HG03575 (cell line): Measurements from ENCODE around the gene DCPS.
"Not testable (repeated sequence)": the region's sequence is repeated elsewhere in the genome, so short reads cannot be mapped to it uniquely, and the experiment has no call there.

ENCODE experiments used
- ATAC-seq: cut with Tn5 transposase; IDR thresholded peaks from one replicate; pipeline ENCODE4 v1.9.1; 2021; ENCODE audit not compliant: unreplicated experiment, insufficient number of reproducible peaks, low FRiP score; ENCODE audit errors: extremely low read depth

DCPS gene

DNA sequence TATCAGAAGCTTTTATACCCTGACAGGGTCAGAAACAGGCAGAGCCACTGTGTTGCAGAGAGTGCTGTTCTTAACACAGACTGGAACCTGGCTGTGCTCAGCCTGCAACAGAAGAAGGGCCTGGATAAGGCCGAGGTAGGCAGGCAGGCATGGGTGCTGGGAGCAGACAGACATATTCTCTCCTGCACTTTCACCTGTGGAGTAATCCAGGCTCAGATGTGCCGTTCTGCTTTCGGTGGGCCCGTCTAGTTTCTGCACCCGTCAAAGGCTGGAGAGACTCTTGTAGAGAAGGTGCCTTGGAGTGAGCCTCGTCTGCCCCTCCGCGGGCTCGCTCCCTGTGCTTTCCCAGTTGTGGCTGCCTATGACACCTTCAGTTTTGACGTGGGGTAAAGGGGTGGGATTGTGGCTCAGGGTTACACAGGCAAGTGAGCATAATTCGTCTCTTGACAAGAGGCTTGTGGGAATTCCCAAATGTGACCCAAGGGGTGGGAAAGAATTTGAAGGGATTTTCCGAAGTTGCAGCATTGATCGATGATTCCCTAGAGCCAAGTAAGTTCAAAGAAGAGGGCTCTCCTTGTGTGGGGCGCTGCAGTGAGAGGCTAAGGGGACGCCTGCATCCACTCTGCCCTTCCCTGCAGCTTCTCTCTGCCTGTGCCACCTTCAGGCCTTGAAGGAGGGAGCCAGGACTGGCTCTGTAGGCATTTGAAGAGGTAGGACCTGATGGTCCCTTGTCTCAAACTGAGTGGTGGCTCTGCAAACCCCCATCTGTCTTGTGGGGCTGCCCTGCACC is 35.4 kb downstream of the DCPS start:
- no peak for ATAC-seq

DNA sequence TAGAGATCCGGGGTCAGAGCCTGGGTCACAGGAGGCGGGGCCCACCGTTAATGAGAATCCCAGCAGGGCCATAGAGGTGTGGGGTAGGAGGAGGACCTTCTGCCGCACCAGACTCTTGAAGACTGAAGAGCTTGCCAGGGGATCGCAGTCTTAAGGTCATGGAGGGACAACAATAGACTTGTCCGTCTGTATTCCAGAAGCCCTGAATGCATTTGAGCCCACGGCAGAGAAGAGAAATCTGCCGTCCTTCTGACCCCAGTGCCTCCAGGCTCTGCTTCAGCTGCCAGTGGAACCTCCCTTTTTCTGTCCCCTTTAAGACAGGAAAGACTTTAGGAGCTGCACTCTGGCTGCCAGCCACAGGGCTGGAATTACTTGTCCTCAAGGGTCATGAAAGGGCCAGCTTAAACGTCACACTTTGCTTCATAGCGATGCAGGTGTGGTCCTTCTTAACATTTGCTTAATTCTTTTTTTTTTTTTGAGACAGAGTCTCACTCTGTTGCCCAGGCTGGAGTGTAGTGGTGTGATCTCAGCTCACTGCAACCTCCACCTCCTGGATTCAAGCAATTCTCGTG is 36.1 kb downstream of the DCPS start:
- ATAC-seq: no peak

DNA sequence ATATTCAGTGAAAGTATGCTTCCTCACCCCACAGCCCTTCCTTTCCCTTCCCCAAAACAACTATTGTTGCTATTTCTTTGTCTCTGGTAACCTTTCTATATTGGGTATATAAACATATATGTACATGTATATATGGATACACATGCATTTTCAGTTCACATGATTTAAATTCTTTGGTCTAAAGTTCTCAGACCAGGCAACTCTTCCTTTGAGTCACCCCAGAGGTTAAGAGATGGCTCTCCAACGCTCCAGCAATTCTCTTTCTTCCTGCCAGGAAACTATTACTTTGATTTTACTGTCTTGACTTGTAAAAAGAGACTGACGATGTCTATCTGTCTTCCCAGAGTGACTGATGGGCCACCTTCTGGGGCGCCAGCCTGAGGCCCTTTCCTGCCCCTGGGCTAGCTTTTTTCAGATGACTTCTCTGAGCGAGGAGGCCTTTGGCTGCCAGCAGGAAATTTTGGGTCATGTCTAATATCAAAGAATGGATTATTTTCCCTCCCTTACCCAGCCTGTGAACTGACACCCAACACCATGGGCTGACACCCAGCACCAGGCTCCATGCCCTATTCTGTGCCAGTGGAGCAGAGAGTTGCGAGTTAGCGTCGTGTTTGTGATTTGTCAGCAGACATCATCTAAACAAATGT is 37.2 kb downstream of the DCPS start:
- ATAC-seq: no peak

DNA sequence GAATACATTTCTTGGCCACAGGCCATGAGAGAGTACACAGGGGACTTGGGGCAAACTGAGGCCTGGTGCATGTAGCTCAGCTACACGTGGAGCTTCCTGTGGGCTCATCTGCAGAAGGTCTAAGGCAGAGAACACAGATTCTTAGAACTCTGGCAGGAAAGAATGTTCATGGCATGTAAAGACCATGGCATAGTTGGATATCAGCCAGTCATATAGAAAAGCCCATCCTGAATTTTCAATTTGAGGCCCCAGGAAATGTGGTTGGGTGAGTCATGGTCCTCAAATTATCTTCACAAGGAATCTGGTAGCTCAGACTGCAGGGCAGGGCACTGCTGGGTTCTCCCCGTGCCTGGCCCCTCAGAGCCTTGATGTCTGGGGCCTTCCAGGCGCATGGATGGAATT is 37.9 kb downstream of the DCPS start:
- ATAC-seq: no peak

DNA sequence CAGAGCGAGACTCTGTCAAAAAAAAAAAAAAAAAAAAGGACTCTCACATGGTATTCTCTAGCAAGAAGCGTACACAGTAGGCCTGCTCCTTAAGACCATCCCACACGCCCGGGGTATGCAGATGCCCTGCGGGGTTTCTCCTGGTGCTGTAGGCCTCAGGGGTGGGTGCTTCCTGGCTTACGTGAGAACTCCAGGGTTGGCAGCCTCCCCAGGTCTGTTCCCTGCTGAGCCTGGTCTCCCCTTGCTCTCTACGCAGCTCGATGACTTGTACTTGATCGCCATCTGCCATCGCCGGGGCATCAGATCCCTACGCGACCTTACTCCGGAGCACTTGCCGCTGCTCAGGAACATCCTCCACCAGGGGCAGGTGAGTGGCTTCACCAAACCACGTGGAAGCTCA is 39.2 kb downstream of the DCPS start:
- no peak for ATAC-seq

DNA sequence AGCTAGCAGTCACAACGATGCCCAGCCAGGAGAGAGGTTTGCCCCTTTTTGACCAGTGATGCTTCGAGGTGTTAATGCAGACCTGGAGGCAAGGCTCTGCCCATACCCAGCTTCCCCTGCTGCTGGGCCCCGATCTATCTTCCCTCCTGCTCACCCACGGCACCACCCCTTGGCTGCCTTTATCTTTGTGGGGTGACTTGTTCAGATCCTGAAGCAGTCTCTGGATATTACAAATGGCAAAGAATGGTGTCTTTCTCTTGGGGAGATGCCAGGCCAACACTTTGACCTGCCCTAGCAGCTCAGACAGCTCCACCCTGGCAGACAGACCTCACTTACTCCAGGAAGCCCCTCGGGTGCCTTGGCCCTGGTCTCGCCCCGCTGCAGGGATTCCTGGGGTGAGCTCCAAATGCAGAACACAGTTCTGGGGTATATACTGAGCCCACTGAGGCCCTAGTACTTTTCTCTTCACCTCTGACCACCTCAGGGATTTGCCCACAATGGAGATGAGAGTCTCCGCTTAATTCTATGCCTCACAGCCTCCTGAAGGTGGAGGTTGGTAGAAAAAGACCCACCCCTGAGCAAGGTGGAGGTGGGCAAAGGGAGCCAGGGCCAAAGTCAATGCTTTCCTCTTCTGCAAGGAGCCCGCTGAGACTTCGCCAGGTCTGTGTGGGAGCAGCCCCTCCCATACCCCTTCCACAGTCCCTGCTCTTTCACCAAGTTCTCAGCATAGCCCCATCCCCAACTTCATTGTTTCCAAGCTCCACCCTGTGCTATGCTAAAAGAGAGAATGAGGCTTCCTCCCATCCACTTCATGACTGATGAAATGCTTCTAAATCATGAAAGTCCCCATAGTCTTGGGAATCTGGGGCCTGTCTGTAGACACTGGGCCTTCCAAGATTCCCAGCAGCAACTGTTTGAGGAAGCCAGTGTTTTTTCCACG is 40.6 kb downstream of the DCPS start:
- ATAC-seq: no peak

DNA sequence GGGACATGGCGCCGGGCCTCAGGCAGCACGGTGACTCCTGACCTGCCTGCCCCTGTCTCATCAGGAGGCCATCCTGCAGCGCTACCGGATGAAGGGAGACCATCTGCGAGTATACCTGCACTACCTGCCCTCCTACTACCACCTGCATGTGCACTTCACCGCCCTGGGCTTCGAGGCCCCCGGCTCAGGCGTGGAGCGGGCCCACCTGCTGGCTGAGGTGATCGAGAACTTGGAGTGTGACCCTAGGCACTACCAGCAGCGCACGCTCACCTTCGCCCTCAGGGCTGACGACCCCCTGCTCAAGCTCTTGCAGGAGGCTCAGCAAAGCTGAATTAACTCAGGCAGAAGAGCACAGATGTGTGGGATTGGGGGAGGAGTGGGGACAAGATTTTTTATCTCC is 41.4 kb downstream of the DCPS start:
- no peak for ATAC-seq

DNA sequence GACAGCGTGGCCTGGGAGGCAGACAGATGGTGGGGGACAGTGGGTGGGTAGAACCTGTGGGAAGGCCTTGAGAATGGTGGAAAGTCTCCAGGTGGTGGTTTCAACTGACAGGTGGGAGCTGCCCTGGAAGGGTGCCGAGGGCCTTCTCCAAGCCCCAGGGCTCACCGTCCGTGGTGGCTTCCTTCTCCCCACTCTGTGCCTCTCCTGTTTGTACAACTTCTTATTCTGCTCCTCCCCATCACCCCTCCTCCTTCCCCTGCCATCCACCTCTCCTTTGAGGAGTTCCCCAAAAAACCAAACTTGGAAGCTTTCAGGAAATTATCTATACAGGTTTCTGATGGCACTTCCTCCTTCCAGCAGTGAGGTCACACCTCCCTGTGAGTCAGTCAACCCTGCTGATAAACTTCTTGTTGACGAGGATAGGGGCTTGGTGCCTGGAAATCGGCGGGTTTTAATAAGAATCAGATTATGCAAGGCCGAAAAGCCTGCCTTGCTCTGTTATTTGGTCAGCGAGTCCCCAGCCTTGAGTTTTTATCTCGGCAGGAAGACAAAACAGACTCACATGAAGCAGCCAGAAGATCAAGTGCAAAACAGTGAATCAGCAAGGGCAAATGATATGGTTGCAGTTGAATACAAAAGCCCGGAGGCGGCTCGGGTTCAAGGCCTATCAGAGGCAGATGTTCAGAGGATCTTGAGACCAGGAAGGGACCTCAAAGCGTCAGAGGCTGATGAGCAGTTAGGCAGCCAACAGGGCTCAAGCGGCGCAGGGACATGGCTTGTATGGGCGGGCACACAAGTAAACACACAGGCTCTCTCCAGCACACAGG is 42.1 kb downstream of the DCPS start:
- no peak for ATAC-seq

DNA sequence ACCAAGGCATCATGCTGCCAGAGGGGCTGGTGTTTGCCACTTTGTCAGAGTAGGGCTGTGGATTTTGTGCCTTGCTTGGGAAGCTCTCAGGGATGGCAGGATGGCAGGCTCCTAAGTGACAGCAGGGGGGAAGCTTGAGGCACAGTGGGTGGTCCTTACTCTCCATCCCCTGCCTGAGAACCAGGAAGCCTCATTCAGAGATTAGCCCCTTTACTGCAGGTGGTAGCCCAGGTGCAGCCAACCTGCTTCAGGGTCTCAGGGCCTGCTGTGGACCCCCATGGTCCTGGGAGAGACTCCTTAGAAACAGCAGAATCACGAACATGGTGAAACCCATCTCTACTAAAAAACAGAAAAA is 42.7 kb downstream of the DCPS start:
- no peak for ATAC-seq

DNA sequence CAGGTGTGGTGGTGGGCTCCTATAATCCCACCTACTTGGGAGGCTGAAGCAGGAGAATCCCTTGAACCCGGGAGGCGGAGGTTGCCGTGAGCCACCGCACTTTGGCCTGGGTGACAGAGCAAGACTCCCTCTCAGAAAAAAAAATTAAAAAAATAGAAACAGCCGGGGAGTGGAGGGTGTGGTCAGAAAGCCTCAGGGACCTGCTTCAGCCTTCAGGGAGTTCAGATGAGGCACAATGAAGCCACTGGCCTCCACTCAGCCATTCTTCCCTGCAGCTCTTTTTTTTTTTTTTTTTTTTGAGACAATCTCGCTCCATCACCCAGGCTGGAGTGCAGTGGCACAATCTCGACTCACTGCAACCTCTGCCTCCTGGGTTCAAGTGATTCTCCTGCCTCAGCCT is 43.1 kb downstream of the DCPS start:
- not testable (repeated sequence) for ATAC-seq

DNA sequence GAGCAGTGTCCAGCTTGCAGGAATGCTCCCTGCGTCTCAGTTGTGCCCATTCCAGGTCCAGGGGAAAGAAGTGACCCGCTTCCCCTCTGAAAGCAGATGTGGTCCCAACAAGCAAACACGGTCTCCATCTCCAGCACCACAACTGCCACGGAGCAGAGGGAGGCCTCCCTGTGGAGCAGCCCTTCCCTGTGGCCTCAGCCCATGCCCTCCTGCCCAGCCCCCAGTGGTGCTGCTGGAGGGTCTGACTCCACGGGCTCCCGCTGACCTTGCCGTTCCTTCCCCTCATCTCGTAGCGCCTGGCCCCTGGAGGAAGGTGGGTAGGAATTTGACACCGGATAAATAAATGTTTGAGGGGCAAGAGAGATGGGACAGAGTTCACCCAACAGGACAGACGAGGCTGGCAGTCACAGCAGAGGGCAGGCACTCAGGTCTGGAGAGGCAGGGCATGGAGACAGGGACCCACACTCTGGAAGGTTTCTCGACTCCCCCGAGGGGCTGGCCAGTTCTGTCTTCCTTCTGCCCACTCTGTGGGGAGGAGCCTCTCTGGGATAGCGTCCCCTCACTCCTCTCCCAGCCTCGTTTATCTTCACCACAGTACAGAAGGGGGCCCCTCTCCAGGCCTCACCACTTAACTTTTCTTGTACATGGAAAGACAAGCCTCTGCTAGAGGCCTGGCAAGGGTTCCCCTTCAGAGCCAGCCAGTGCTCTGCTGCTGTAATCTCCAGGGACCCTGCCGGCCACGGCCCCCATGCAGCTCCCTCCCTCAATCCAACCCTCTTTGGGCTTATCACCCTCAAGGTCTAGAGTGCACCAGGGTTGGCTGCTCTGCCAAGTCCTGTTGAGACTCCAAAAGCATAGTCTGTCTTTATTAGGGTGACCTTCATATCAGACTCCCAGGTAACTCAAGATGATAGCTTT is 44.1 kb downstream of the DCPS start:
- no peak for ATAC-seq

DNA sequence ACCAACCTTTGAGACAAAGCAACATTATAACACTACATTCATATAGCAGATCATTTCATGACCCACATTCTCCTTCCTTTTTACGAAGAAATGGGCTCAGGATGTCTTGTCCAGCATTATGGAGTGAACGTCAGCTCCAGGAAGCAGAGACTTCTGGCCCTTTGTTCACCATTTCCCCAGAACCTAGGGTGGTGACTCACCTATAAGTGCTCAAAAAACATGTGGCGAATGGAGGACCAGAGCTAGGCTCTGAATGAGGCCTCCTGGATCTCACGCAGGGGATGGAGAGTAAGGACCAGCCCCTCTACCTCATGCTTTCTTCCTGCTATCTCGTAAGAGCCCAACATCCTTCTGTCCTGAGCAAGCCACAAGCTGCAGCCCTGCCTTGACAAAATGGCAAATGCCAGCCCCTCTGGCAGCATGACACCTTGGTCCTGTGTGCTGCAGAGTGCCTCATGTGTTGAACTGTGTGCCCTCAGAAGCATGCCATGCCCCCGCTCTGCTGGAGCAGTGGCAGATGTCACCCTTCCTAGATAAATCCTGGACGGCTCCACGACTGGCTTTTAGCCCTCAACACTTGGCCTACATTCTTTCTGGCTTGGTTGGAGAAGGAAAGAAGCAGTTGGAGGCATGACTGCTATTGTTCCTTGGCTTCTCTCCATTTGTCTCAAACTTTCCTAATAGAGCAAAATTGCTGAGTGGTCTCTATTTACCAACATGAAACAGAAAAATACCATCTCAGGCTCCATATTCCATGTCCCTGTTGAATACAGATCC is 45.1 kb downstream of the DCPS start:
- no peak for ATAC-seq

DNA sequence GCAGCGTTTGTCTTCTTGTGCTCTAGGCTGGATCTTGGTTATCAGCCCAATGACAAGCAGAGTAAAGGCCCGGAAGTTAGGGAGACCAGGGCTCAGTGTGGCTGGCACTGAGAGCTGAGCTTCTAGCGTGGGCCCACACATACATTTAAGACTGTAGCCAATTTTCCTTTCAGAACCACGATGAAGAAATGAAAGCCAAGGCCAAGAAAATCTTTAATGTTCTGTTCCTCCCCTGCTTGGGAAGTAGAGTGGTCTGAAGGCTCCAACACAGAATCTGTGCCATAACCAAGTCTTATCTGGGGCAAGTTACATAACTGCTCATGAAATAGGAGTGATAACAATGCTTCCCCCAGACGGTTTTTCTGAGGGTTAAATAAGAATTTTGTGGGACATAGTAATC is 47.0 kb downstream of the DCPS start:
- no peak for ATAC-seq

DNA sequence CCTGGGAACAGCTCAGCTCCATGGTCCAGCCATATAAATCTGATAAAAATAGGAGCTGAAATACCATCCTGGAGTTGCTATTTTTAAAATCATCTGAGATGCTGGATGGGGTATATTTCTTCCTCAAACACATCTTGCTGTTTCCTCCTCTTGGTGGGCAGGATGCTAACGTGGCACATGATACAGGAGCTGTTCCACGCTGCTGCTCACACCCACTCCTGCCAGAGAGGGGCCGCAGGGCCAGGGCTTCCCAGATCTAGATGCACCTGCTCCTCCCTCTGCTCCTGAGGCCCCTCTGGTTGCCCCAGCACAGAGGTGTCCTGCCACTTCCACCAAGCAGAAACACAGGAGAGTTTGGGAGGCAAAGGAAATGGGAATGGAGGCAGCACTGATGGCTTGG is 48.3 kb downstream of the DCPS start:
- no peak for ATAC-seq

DNA sequence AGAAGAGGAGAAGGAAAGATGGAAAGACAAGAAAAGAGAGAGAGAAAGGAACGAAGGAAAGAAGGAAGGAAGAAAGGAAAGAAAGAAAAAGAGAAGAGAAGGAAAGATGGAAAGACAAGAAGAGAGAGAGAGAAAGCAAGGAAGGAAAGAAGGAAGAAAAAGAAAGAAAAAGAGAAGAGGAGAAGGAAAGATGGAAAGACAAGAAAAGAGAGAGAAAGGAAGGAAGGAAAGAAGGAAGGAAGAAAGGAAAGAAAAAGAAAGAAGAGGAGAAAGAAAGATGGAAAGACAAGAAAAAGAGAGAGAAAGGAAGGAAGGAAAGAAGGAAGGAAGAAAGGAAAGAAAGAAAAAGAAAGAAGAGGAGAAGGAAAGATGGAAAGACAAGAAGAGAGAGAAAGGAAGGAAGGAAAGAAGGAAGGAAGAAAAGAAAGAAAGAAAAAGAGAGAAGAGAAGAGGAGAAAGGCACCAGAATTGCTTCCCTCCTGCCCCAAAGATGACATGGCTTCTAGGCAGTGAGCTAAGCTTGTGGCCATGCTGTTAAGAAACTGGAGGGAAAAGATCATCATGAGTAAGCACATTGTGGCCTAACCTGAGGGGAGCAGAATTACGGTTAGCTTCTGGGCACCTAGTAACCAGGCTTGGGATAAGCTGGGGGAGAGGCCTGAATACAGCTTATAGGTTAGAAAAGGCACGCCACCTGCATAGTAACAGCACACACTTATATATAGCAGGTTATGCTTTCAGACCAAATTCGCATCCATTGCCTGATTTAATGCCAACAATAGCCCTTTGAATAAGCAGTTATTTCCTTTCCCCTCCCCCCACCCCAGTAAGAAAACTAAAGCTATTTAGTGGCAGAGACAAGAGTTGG is 49.3 kb downstream of the DCPS start:
- ATAC-seq: no peak

DNA sequence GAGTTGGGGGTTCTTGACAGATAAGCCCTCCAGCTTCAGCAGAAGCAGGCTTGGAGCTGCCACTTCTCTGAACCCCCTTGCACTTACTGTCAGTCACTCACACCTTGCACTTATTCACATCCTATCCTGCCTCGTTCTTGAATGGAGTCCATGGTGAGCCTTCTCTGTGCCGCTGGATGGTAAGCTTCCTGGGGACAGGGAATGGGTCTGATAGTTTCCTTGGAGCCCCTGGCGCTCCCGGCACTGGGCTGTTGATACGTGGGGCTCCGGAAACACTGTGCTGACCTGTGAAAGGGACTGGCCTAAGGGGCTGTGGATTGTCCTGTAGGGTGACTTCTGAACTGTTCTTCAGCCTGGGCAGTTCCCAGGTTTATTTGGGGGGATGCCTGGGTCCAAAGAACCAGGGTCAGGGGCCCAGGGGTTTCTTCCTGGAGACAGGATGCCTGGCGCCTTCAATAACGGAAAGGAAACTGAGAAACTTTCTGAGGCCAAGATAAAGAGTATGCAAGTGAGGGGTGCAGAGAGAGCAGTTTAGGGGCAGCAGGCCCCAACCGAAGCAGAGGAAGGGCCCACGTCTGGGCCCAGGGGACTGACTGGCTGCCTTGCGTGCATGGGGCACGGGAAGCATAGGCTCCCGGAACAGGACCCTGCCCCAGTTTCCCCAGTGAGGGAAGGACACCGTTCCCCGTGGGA is 50.9 kb downstream of the DCPS start:
- ATAC-seq: no peak
